Measurements from ENCODE around the gene IGBP1.

- TF ChIP-seq CTCF (conservative IDR thresholded peaks at IDR 0.05; ENCODE audit: low read length) (no peak), EZH2phosphoT487 (IDR thresholded peaks at IDR 0.05; ENCODE audit: borderline replicate concordance) (no peak)
These were observed 45.2 kb upstream of the IGBP1 start for GRCh38 chrX:70087857-70088630.
